HepG2 (cell line): ENCODE data around the gene MRS2. TPM values are rescaled to one million over a fixed set of nuclear protein-coding genes. Genes with fewer than 3 reads are reported as not detected.
A peak's percentile ranks its signal among the peaks of the same experiment; 100 is the strongest.

Source experiments
- ATF5 ChIP-seq: sonication (generic); formaldehyde crosslinking; IDR thresholded peaks from 2 replicates; pipeline ENCODE4 v1.4.0; 2020; ENCODE audit warnings: mild to moderate bottlenecking, low read depth, missing genetic modification reagents
- BCL6 ChIP-seq: IDR thresholded peaks from 2 replicates; pipeline ENCODE4 v1.6.1; 2016; ENCODE audit warnings: missing genetic modification reagents, missing compliant biosample characterization
- ELK4 ChIP-seq: sonication (generic); formaldehyde crosslinking; IDR thresholded peaks from 2 replicates; pipeline ENCODE4 v1.9.0; 2021; ENCODE audit warnings: missing genetic modification reagents, borderline replicate concordance
- HNRNPH1 ChIP-seq: fragments of 200-400 bp; formaldehyde crosslinking; optimal IDR thresholded peaks from 2 replicates; pipeline ENCODE3; 2017; ENCODE audit warnings: mild to moderate bottlenecking, low read depth, low read length
- KMT2A ChIP-seq: sonication (generic); formaldehyde crosslinking; IDR thresholded peaks from 2 replicates; pipeline ENCODE4 v1.4.0; 2020; ENCODE audit warnings: missing genetic modification reagents
- SKIL ChIP-seq: sonication (generic); formaldehyde crosslinking; IDR thresholded peaks from 2 replicates; pipeline ENCODE4 v1.8.0; 2022; ENCODE audit warnings: missing genetic modification reagents, mild to moderate bottlenecking, moderate library complexity, borderline replicate concordance
- SOX5 ChIP-seq: IDR thresholded peaks from 2 replicates; pipeline ENCODE4 v1.6.1; 2016; ENCODE audit warnings: borderline replicate concordance
- THAP7 ChIP-seq: sonication (generic); formaldehyde crosslinking; IDR thresholded peaks from 2 replicates; pipeline ENCODE4 v1.8.1; 2023; ENCODE audit warnings: mild to moderate bottlenecking, missing genetic modification reagents
- XBP1 ChIP-seq: sonication (generic); formaldehyde crosslinking; IDR thresholded peaks from 2 replicates; pipeline ENCODE4 v1.5.0; 2020; ENCODE audit warnings: missing genetic modification reagents
- ZIK1 ChIP-seq: sonication (generic); formaldehyde crosslinking; IDR thresholded peaks from 2 replicates; pipeline ENCODE4 v1.5.0; 2020; ENCODE audit warnings: mild to moderate bottlenecking, low read depth, missing genetic modification reagents, borderline replicate concordance
- ZNF441 ChIP-seq: sonication (generic); formaldehyde crosslinking; IDR thresholded peaks from 2 replicates; pipeline ENCODE4 v1.7.0; 2021; ENCODE audit warnings: missing genetic modification reagents, borderline replicate concordance
- ZNF646 ChIP-seq: sonication (generic); formaldehyde crosslinking; IDR thresholded peaks from 2 replicates; pipeline ENCODE4 v1.9.0; 2021; ENCODE audit warnings: mild to moderate bottlenecking, missing genetic modification reagents
- ZNF713 ChIP-seq: sonication (generic); formaldehyde crosslinking; IDR thresholded peaks from 2 replicates; pipeline ENCODE4 v1.4.0; 2020; ENCODE audit warnings: mild to moderate bottlenecking, missing genetic modification reagents
- polyA plus RNA-seq, 8 experiments: library from polyadenylated mRNA; depleted of rRNA in 3 of 8; stranded (reverse) in 7 of 8; unstranded in 1 of 8; fragments of >200 nt; fragmentation: Illumina TruSeq in 4 of 8; extraction: Trizol in 4 of 8; gene quantifications; 2 replicates each; pipeline versions ENCODE4 v1.2.1 to v1.2.3, GENCODE V29; 2011 to 2016; ENCODE audit warnings: low read depth in 4 of 8, missing spikeins in 1 of 8, mixed read lengths in 1 of 8; ENCODE audit not compliant: insufficient read depth in 1 of 8
- total RNA-seq, 5 experiments: library from RNA; depleted of rRNA; stranded (reverse); fragments of >200 nt; fragmentation: Illumina TruSeq; extraction: Trizol; gene quantifications; 2 replicates each; pipeline ENCODE4 v1.2.3, GENCODE V29; 2016; ENCODE audit warnings: low read depth in 1 of 5
- TF ChIP-seq, protein P1 (sequence below): sonication (generic); formaldehyde crosslinking; IDR thresholded peaks from 2 replicates; pipeline ENCODE4 v1.9.0; 2021; ENCODE audit warnings: missing genetic modification reagents, mild to moderate bottlenecking, borderline replicate concordance

Gene MRS2
- total and polyA plus RNA-seq, 2 of the 13 experiments (the other 11 are each of a cell fraction or from before 2014, with no cell fraction given): 31.1 to 83.8 TPM

DNA sequence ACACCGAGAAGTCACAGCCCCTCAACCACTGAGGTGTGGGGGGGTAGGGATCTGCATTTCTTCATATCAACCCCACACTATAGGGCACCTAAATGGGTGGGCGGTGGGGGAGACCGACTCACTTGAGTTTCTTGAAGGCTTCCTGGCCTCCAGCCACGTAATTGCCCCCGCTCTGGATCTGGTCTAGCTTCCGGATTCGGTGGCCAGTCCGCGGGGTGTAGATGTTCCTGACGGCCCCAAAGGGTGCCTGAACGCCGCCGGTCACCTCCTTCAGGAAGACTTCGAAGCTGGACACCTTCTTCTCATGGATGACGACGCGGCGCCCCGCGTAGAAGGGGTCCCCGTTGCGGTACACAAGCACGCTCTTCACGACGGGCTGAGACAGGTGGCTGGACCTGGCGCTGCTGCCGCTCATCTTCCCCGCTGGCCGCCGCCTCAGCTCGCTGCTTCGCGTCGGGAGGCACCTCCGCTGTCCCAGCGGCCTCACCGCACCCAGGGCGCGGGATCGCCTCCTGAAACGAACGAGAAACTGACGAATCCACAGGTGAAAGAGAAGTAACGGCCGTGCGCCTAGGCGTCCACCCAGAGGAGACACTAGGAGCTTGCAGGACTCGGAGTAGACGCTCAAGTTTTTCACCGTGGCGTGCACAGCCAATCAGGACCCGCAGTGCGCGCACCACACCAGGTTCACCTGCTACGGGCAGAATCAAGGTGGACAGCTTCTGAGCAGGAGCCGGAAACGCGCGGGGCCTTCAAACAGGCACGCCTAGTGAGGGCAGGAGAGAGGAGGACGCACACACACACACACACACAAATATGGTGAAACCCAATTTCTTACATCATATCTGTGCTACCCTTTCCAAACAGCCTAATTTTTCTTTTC, 45.2 kb upstream of the MRS2 start, which contains the start of gene DCDC2 (continued):
- peak; percentile 86; the same call in 1 of the 2 replicates for TF ChIP-seq ZNF646 (CRISPR knock-in tag)
- TF ChIP-seq SOX5 (CRISPR knock-in tag): no peak; the same call in 1 of the 2 replicates
- no peak for TF ChIP-seq ELK4 (CRISPR knock-in tag)
- TF ChIP-seq BCL6 (CRISPR knock-in tag): no peak; the same call in none of the 2 replicates
- no peak for TF ChIP-seq XBP1 (CRISPR knock-in tag)
- TF ChIP-seq ATF5 (CRISPR knock-in tag): no peak; the same call in 1 of the 2 replicates
- TF ChIP-seq ZNF713 (CRISPR knock-in tag): no peak
- TF ChIP-seq, protein P1, sequence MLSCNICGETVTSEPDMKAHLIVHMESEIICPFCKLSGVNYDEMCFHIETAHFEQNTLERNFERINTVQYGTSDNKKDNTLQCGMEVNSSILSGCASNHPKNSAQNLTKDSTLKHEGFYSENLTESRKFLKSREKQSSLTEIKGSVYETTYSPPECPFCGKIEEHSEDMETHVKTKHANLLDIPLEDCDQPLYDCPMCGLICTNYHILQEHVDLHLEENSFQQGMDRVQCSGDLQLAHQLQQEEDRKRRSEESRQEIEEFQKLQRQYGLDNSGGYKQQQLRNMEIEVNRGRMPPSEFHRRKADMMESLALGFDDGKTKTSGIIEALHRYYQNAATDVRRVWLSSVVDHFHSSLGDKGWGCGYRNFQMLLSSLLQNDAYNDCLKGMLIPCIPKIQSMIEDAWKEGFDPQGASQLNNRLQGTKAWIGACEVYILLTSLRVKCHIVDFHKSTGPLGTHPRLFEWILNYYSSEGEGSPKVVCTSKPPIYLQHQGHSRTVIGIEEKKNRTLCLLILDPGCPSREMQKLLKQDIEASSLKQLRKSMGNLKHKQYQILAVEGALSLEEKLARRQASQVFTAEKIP (CRISPR knock-in tag): no peak
- no peak for TF ChIP-seq SKIL (CRISPR knock-in tag)
- peak; percentile 9 for TF ChIP-seq HNRNPH1
- TF ChIP-seq ZIK1 (CRISPR knock-in tag): peak; percentile 96
- TF ChIP-seq THAP7: peak; percentile 93; the same call in 1 of the 2 replicates
- peak; percentile 97 for TF ChIP-seq KMT2A (CRISPR knock-in tag)
- TF ChIP-seq ZNF441 (CRISPR knock-in tag): peak; percentile 64; the same call in 1 of the 2 replicates
